Panc1 (cell line): Measurements from ENCODE around the gene KAZN. TPM values are rescaled to one million over a fixed set of nuclear protein-coding genes. Genes with fewer than 3 reads are reported as not detected.

Experiments used
- ATAC-seq: fragments of 200-7000 bp; cut with Tn5 transposase; 2 replicates; pipeline ENCODE4 v1.9.1; 2020; ENCODE audit warnings: mild to moderate bottlenecking, moderate library complexity
- BruUV-seq: library from RNA; stranded (reverse); fragments of 400-500 nt; replicated peaks from 2 replicates; lab custom pipeline; 2021; lab: Mats Ljungman, UMichigan
- CTCF ChIA-PET: fragments of 300-600 bp; sonication (Branson Sonifier 250); formaldehyde crosslinking; loops from one replicate; lab custom pipeline; 2022; ENCODE audit warnings: antibody characterized with exemption; lab: Charles Lee
- POLR2A ChIA-PET: fragments of 300-600 bp; sonication (Branson Sonifier 250); formaldehyde crosslinking; loops from one replicate; lab custom pipeline; 2022; ENCODE audit warnings: antibody characterized with exemption; lab: Charles Lee
- DNase-seq: peaks from one replicate; pipeline ENCODE4 v3.0.0-alpha.2; 2010; ENCODE audit warnings: low read depth, low spot score
- H3K27ac ChIP-seq: 2 replicates; pipeline ENCODE4 v1.5.1; 2011; ENCODE audit warnings: mild to moderate bottlenecking, low read length, inconsistent platforms
- H3K27me3 ChIP-seq: fragments of 200-500 bp; sonication (Bioruptor generic); 2 replicates; pipeline ENCODE4 v1.6.0; 2014; ENCODE audit warnings: low read length, inconsistent platforms; ENCODE audit not compliant: control insufficient read depth, insufficient read depth
- H3K36me3 ChIP-seq: fragments of 200-500 bp; sonication (Bioruptor generic); 2 replicates; pipeline ENCODE4 v1.5.1; 2014; ENCODE audit warnings: inconsistent platforms, mild to moderate bottlenecking, low read length, moderate library complexity; ENCODE audit not compliant: control insufficient read depth, insufficient read depth
- H3K4me1 ChIP-seq: 2 replicates; pipeline ENCODE4 v1.5.1; 2011; ENCODE audit warnings: inconsistent platforms, mild to moderate bottlenecking, low read length, moderate library complexity; ENCODE audit not compliant: control insufficient read depth, insufficient read depth
- H3K4me3 ChIP-seq, 2 experiments: 2 replicates each; pipeline ENCODE4 v1.5.1; 2011 to 2012; ENCODE audit warnings: low read depth in 2 of 2, low read length in 2 of 2, mild to moderate bottlenecking in 2 of 2, inconsistent platforms in 1 of 2, moderate library complexity in 1 of 2
- H3K9me3 ChIP-seq: fragments of 200-500 bp; sonication (Bioruptor generic); 2 replicates; pipeline ENCODE4 v1.5.1; 2014; ENCODE audit warnings: low read depth, mild to moderate bottlenecking, inconsistent platforms, low read length, moderate library complexity; ENCODE audit not compliant: control insufficient read depth, insufficient read depth
- CTCF ChIP-seq: fragments of 450-650 bp; IDR thresholded peaks from 2 replicates; pipeline ENCODE4 v1.5.1; 2017; ENCODE audit warnings: mild to moderate bottlenecking
- POLR2AphosphoS5 ChIP-seq: IDR thresholded peaks from 2 replicates; pipeline ENCODE4 v1.6.1; 2012; ENCODE audit warnings: mild to moderate bottlenecking, low read depth, low read length, moderate library complexity
- REST ChIP-seq, 2 experiments: IDR thresholded peaks; 2 replicates each; pipeline ENCODE4 v1.6.1; 2011 to 2012; ENCODE audit warnings: low read depth in 2 of 2, control low read depth in 1 of 2, low read length in 1 of 2, mild to moderate bottlenecking in 1 of 2, moderate library complexity in 1 of 2; ENCODE audit not compliant: insufficient read depth in 1 of 2
- SIN3A ChIP-seq: IDR thresholded peaks from 2 replicates; pipeline ENCODE4 v1.6.1; 2012; ENCODE audit warnings: low read depth, mild to moderate bottlenecking, low read length, moderate library complexity, borderline replicate concordance; ENCODE audit not compliant: insufficient read depth
- TCF7L2 ChIP-seq: IDR thresholded peaks from 2 replicates; pipeline ENCODE4 v1.6.1; 2011; ENCODE audit warnings: mild to moderate bottlenecking, low read depth, low read length, inconsistent platforms
- in situ Hi-C: cut with HindIII; loops from 2 replicates; pipeline ENCODE4 v1.10.0; 2016; ENCODE audit warnings: low sequenced_read_pairs, low pct_unique_long_range_greater_than_20kb
- intact Hi-C: fragments of 100-400 bp; cut with micrococcal nuclease; formaldehyde crosslinking; loops from one replicate; pipeline ENCODE4 v1.10.0; 2022; ENCODE audit not compliant: unreplicated experiment
- total RNA-seq: library from RNA; stranded (reverse); gene quantifications from one replicate; pipeline ENCODE4 v1.2.1, GENCODE V29; 2021; ENCODE audit not compliant: unreplicated experiment

The KAZN gene
- total RNA-seq, 1 experiment from 2014 or later, result 6.6 TPM

- in situ Hi-C loops (no loop called here), intact Hi-C loops (no loop called here)
- POLR2A ChIA-PET, result no interaction called here
- Histone ChIP-seq H3K4me1 (no peaks in the 10 kb centered on the region; the same call in 1 of the 2 replicates), H3K36me3 (no peaks in the 10 kb centered on the region), H3K4me3 (no peak overlapping the region), H3K9me3 (no peaks in the 10 kb centered on the region), H3K27ac (no peak overlapping the region), H3K27me3 (no peaks in the 10 kb centered on the region)
- BruUV-seq, result no TSS peak
- DNase-seq, result no peak
- no peak for ATAC-seq
- TF ChIP-seq SIN3A (no peak), POLR2AphosphoS5 (no peak), TCF7L2 (no peak), REST (IDR thresholded peaks at IDR 0.05; ENCODE audit: insufficient read depth in 1 of 2, low read depth in 2 of 2, low read length in 1 of 2) (no peak), CTCF (no peak)
- CTCF ChIA-PET, result no interaction called here
Observed at GRCh38 chr1:14662116-14662515, 63.6 kb downstream of the KAZN start.

GRCh38 chr1:14663773-14664172 lies 65.3 kb downstream of the KAZN start:
- BruUV-seq, result no TSS peak
- TF ChIP-seq REST (IDR thresholded peaks at IDR 0.05; ENCODE audit: insufficient read depth in 1 of 2, low read depth in 2 of 2, low read length in 1 of 2) (no peak), SIN3A (no peak), POLR2AphosphoS5 (no peak), CTCF (no peak), TCF7L2 (no peak)
- DNase-seq, result no peak
- H3K4me3 ChIP-seq, result no peak overlapping the region
- no peaks in the 10 kb centered on the region; the same call in 1 of the 2 replicates for H3K4me1 ChIP-seq
- CTCF ChIA-PET, result no interaction called here
- H3K27ac ChIP-seq, result no peak overlapping the region
- H3K9me3 ChIP-seq, result no peaks in the 10 kb centered on the region
- 0 out of 2 replicates have a peak, but pooled peaks cover 2% of the 10 kb centered on the region for H3K27me3 ChIP-seq
- POLR2A ChIA-PET, result no interaction called here
- intact Hi-C loops (no loop called here), in situ Hi-C loops (no loop called here)
- no peaks in the 10 kb centered on the region for H3K36me3 ChIP-seq
- ATAC-seq, result no peak
